Vagina (tissue), 2 donors: ENCODE data around the gene FLOT1. TPM values are rescaled to one million over a fixed set of nuclear protein-coding genes. Genes with fewer than 3 reads are reported as not detected.
"Not testable (repeated sequence)": the region's sequence is repeated elsewhere in the genome, so short reads cannot be mapped to it uniquely, and the experiment has no call there.

Experiments
- DNase-seq, 2 donors: peaks; one replicate each; pipeline ENCODE4 v3.0.0-alpha.2; 2017; ENCODE audit errors: extremely low spot score in 2 of 2
- H3K27ac ChIP-seq: fragments of 200-600 bp; sonication (generic); one replicate; pipeline ENCODE4 v1.5.1; 2019
- H3K27me3 ChIP-seq: fragments of 200-600 bp; sonication (generic); one replicate; pipeline ENCODE4 v1.5.1; 2019
- H3K36me3 ChIP-seq, 2 donors: fragments of 200-600 bp; sonication (generic); one replicate each; pipeline ENCODE4 v1.5.1; 2017 to 2019
- H3K4me1 ChIP-seq: fragments of 200-600 bp; sonication (generic); one replicate; pipeline ENCODE4 v1.5.1; 2019
- H3K4me3 ChIP-seq, 2 donors: fragments of 200-600 bp; sonication (generic); 1 replicate in 1 of 2; 2 replicates in 1 of 2; pipeline ENCODE4 v1.5.1; 2016 to 2019
- H3K9me3 ChIP-seq: fragments of 200-600 bp; sonication (generic); one replicate; pipeline ENCODE4 v1.5.1; 2019
- CTCF ChIP-seq, 3 experiments: fragments of 450-650 bp in 2 of 3; fragments of 200-600 bp in 1 of 3; sonication (generic) in 1 of 3; IDR thresholded peaks; one replicate each; pipeline ENCODE4 v1.5.1; 2017 to 2019; ENCODE audit warnings: antibody characterized with exemption in 3 of 3, mild to moderate bottlenecking in 2 of 3, moderate library complexity in 2 of 3
- POLR2A ChIP-seq, 2 donors: fragments of 450-650 bp; IDR thresholded peaks; one replicate each; pipeline ENCODE4 v1.6.1; 2017; ENCODE audit warnings: antibody characterized with exemption in 2 of 2, mild to moderate bottlenecking in 2 of 2, moderate library complexity in 2 of 2
- POLR2AphosphoS5 ChIP-seq, 2 donors: sonication (generic); formaldehyde crosslinking; IDR thresholded peaks; one replicate each; pipeline ENCODE4 v1.9.0; 2017; ENCODE audit warnings: antibody characterized with exemption in 2 of 2, mild to moderate bottlenecking in 2 of 2, low read depth in 1 of 2; ENCODE audit not compliant: insufficient read depth in 1 of 2
- intact Hi-C: fragments of 100-400 bp; cut with DNase I; formaldehyde crosslinking; loops from one replicate; pipeline ENCODE4 v1.15.1; 2023
- total RNA-seq: library from RNA; depleted of rRNA; stranded (reverse); fragments of >200 nt; gene quantifications from one replicate; pipeline ENCODE4 v1.2.3, GENCODE V29; 2016

FLOT1 gene
- total RNA-seq, 1 donor from 2014 or later: 165 TPM

DNA sequence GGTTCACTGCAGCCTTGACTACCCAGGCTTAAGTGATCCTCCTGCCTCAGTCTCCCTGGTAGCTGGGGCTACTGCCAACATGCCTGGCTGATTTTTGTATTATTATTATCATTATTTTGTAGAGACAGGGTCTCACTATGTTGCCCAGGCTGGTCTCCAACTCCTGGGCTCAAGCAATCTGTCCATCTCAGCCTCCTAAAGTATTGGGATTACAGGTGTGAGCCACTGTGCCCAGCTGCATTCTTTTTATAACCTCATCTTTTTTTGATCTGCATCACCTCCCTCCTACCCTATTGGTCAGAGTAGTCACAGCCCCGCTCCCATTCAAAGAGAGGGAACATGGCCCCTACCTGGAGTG is 25.4 kb upstream of the FLOT1 start:
- TF ChIP-seq POLR2AphosphoS5 (IDR thresholded peaks at IDR 0.05; ENCODE audit: insufficient read depth in 1 of 2, low read depth in 1 of 2) (no peak), CTCF (IDR thresholded peaks at IDR 0.05) (no peak), POLR2A (IDR thresholded peaks at IDR 0.05) (no peak)
- Histone ChIP-seq H3K27ac (no peak overlapping the region), H3K4me1 (peaks cover 29% of the 10 kb centered on the region), H3K36me3 (no peaks in the 10 kb centered on the region), H3K9me3 (no peaks in the 10 kb centered on the region), H3K4me3 (no peak overlapping the region), H3K27me3 (no peaks in the 10 kb centered on the region)
- DNase-seq: no peak
- intact Hi-C loops: no loop called here

DNA sequence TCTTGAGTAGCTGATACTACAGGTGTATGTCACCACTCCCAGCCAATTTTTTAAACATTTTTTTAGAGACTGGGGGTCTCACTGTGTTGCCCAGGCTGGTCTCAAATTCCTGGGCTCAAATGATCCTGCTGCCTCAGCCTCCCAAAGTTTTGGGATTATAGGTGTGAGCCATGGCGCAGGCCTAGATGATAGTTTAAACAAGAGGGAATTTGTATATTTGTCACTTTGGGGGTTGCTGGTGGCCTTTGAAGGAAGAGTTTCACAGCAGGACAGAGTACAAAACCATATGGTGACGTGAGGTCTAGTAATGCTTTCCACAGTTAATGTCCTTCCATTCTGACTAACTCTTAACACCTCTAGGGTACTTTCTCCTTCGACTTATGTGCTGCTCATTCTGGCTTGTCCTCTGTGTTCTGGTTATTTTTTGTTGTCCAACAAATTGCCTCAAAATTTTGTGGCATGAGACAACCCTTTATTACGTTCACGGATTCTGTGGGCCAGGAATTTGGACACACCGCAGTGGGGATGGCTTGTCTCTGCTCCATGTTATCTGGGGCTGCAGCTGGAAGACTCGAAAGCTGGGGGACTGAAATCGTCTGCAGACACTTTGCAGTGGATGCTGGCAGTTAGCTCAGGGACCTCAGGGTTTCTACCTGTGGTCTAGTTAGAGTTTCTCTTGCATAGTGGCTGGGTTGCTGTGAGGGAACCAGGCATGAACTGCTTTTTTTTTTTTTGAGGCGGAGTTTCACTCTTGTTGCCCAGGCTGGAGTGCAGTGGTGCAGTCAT is 24.9 kb upstream of the FLOT1 start:
- Histone ChIP-seq H3K36me3 (no peaks in the 10 kb centered on the region), H3K27ac (no peak overlapping the region)
- TF ChIP-seq CTCF (IDR thresholded peaks at IDR 0.05) (no peak), POLR2AphosphoS5 (IDR thresholded peaks at IDR 0.05; ENCODE audit: insufficient read depth in 1 of 2, low read depth in 1 of 2) (no peak), POLR2A (IDR thresholded peaks at IDR 0.05) (no peak)

DNA sequence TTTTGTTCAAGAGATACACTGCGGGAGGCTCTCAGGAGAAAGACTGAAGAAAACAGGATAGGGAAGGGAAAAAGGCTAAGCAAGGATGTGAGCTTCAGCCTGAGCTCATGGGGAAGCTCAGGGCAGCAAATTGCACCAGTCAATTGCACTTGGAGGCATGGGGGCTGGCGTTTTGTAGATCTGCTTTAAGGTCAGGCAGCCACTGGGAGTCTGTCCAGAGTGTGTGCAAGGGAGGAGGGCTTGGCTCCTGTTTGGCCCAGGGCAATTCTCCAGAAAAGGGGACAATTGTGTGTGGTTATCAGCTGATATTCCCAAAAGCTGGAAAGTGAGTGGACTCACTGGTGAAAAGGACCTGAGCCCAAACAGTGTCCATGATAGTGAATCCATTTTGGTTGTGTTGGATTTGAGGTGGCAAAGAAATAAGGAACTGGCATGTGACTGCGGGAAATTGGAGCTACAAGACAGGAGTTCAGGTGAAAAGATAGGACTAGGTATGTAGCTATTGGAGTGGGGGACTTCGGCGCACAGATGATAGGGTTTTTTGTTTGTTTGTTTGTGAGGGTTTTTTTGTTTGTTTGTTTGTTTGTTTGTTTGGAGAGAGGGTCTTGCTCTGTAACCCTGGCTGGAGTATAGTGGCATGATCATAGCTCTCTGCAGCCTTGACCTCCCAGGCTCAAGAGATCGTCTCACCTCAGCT is 24.1 kb upstream of the FLOT1 start:
- H3K36me3 ChIP-seq: no peaks in the 10 kb centered on the region
- intact Hi-C loops: no loop called here
- DNase-seq: no peak
- no peaks in the 10 kb centered on the region for H3K27me3 ChIP-seq
- TF ChIP-seq POLR2AphosphoS5 (IDR thresholded peaks at IDR 0.05; ENCODE audit: insufficient read depth in 1 of 2, low read depth in 1 of 2): no peak
- no peak for TF ChIP-seq CTCF (IDR thresholded peaks at IDR 0.05)
- TF ChIP-seq POLR2A (IDR thresholded peaks at IDR 0.05): no peak
- H3K4me1 ChIP-seq: peaks cover 29% of the 10 kb centered on the region
- H3K9me3 ChIP-seq: no peaks in the 10 kb centered on the region
- H3K4me3 ChIP-seq: no peak overlapping the region
- no peak overlapping the region for H3K27ac ChIP-seq

More for the DNA sequence above, 24.9 kb upstream of the FLOT1 start:
- DNase-seq: no peak
- peaks cover 29% of the 10 kb centered on the region for H3K4me1 ChIP-seq
- no peaks in the 10 kb centered on the region for H3K9me3 ChIP-seq
- H3K4me3 ChIP-seq: no peak overlapping the region
- intact Hi-C loops: no loop called here
- no peaks in the 10 kb centered on the region for H3K27me3 ChIP-seq

GRCh38 chr6:30765495-30765894 is 23.0 kb upstream of the FLOT1 start:
- DNase-seq, H3K27me3 ChIP-seq, H3K27ac ChIP-seq, H3K9me3 ChIP-seq, intact Hi-C loops, H3K36me3 ChIP-seq, H3K4me3 ChIP-seq: not testable (repeated sequence)
- peaks cover 39% of the 10 kb centered on the region for H3K4me1 ChIP-seq

DNA sequence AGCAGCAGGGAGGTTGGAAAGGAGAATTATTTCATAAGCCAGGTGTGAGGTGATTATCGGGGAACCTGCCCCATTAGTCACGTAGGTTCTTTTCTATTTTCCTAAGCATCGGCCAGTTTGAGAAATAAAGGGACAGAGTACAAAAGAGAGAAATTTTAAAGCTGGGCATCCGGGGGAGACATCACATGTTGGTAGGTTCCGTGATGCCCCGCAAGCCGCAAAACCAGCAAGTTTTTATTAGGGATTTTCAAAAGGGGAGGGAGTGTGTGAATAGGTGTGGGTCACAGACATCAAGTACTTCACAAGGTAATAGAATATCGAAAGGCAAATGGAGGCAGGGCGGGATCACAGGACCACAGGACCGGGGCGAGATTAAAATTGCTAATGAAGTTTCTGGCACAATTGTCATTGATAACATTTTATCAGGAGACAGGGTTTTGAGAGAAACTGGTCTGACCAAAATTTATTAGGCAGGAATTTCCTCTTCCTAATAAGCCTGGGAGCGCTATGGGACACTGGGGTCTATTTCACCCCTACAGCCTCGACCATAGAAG is 22.1 kb upstream of the FLOT1 start:
- Histone ChIP-seq H3K27ac (peak overlapping the region; percentile 36), H3K4me1 (peaks cover 39% of the 10 kb centered on the region)
- intact Hi-C loops, DNase-seq, H3K9me3 ChIP-seq, H3K4me3 ChIP-seq, H3K36me3 ChIP-seq, H3K27me3 ChIP-seq: not testable (repeated sequence)
